ENCODE results near the gene DEGS2. TPM values are rescaled to one million over a fixed set of nuclear protein-coding genes. Genes with fewer than 3 reads are reported as not detected.

DEGS2 gene
- total RNA-seq, 1 donor from 2014 or later, result 0.53 TPM

- FAIRE-seq (no peak), DNase-seq (ENCODE audit: low read depth) (no peak)
- H3K36me3 ChIP-seq (ENCODE audit: control insufficient read depth, insufficient read depth, low read length), result no peaks in the 10 kb centered on the region
- TF ChIP-seq CTCF (IDR thresholded peaks at IDR 0.05; ENCODE audit: insufficient read depth, low read length, severe bottlenecking), result no peak
- no peak overlapping the region for H3K4me3 ChIP-seq (ENCODE audit: low read depth, low read length)
- no peaks in the 10 kb centered on the region for H3K27me3 ChIP-seq (ENCODE audit: control insufficient read depth, insufficient read depth, low read length)
Measured at GRCh38 chr14:100104006-100104352, 55.5 kb downstream of the DEGS2 start.

GRCh38 chr14:100103250-100104005 is 56.0 kb downstream of the DEGS2 start:
- FAIRE-seq, result no peak

GRCh38 chr14:100102156-100102785 is 57.2 kb downstream of the DEGS2 start:
- DNase-seq (ENCODE audit: low read depth), result no peak
- Histone ChIP-seq H3K4me3 (ENCODE audit: low read depth, low read length) (no peak overlapping the region), H3K27me3 (ENCODE audit: control insufficient read depth, insufficient read depth, low read length) (no peaks in the 10 kb centered on the region), H3K36me3 (ENCODE audit: control insufficient read depth, insufficient read depth, low read length) (no peaks in the 10 kb centered on the region)
- no peak for TF ChIP-seq CTCF (IDR thresholded peaks at IDR 0.05; ENCODE audit: insufficient read depth, low read length, severe bottlenecking)
- no peak for FAIRE-seq

More at GRCh38 chr14:100103250-100104005, 56.0 kb downstream of the DEGS2 start:
- TF ChIP-seq CTCF (IDR thresholded peaks at IDR 0.05; ENCODE audit: insufficient read depth, low read length, severe bottlenecking), result no peak
- Histone ChIP-seq H3K36me3 (ENCODE audit: control insufficient read depth, insufficient read depth, low read length) (no peaks in the 10 kb centered on the region), H3K27me3 (ENCODE audit: control insufficient read depth, insufficient read depth, low read length) (no peaks in the 10 kb centered on the region), H3K4me3 (ENCODE audit: low read depth, low read length) (no peak overlapping the region)
- no peak for DNase-seq (ENCODE audit: low read depth)

DNA sequence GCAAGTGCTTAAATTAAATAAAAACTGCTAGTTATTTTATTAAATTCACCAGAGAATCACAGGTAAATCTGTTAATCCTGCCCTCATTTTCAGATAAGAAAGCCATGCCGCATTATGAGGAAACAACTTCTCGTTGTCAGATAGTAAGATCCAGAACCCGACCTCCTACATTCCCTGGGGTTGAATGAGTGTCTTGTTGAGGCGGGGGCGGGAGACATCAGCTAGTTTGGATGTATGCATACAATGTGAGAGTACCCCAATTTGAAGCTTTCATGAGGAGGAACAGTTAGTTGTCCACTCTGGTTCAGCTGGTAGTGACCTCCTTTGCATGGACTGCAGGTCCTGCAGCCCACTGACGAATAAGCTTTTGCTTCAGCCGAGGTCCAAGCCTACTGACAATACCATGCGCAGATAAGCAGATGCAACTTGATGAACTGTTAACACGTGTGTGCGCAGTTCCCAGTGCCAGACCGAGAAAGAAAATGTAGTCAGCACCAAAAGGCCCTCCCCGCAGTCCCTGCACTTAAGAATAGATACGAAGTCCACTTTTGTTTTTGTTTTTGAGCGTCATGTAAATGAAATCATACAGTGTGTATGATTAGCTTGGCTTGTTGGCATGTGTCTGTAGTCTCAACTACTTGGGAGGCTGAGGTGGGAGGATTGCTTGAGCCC is 59.3 kb downstream of the DEGS2 start:
- TF ChIP-seq CTCF (IDR thresholded peaks at IDR 0.05; ENCODE audit: insufficient read depth, low read length, severe bottlenecking), result no peak
- DNase-seq (ENCODE audit: low read depth), result peak; percentile 29
- Histone ChIP-seq H3K4me3 (ENCODE audit: low read depth, low read length) (no peak overlapping the region), H3K36me3 (ENCODE audit: control insufficient read depth, insufficient read depth, low read length) (no peaks in the 10 kb centered on the region), H3K27me3 (ENCODE audit: control insufficient read depth, insufficient read depth, low read length) (no peaks in the 10 kb centered on the region)
- no peak for FAIRE-seq

DNA sequence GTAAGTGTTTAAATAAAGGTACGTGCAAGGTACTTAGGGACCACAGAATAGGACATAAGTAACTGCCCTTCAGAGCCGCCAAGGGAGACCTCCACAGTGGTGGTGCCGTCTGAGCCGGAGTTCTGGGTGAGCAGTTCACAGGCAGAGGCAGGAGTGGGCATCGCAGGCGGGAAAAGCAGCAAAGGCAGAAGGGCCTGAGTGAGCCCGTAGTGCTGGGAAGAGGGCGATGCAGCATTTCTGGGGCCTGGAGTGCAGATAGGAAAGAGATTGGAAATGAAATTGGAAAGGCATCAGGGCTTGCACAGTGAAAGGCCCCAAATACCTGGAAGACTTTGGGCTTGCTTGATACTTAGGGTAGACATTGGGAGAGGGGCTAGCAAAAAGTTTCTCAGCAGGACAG is 61.3 kb downstream of the DEGS2 start:
- H3K27me3 ChIP-seq (ENCODE audit: control insufficient read depth, insufficient read depth, low read length), result no peaks in the 10 kb centered on the region
- no peak overlapping the region for H3K4me3 ChIP-seq (ENCODE audit: low read depth, low read length)
- no peak for DNase-seq (ENCODE audit: low read depth)
- no peaks in the 10 kb centered on the region for H3K36me3 ChIP-seq (ENCODE audit: control insufficient read depth, insufficient read depth, low read length)
- TF ChIP-seq CTCF (IDR thresholded peaks at IDR 0.05; ENCODE audit: insufficient read depth, low read length, severe bottlenecking), result no peak
- no peak for FAIRE-seq

Data from bronchial epithelial cell (primary cell).